K562 (cell line): ENCODE results near the gene RGS9. TPM values are rescaled to one million over a fixed set of nuclear protein-coding genes. Genes with fewer than 3 reads are reported as not detected.

Source experiments
- ARID1B ChIP-seq: fragments of 450-650 bp; IDR thresholded peaks from 2 replicates; pipeline ENCODE4 v1.6.1; 2016; ENCODE audit warnings: antibody characterized with exemption, mild to moderate bottlenecking, inconsistent platforms
- CBFA2T3 ChIP-seq: fragments of 450-650 bp; IDR thresholded peaks from 2 replicates; pipeline ENCODE4 v1.6.1; 2017
- CREB1 ChIP-seq, 2 experiments: sonication (generic) in 1 of 2; formaldehyde crosslinking in 1 of 2; IDR thresholded peaks; 2 replicates each; pipeline versions ENCODE4 v1.6.1 to v1.8.0; 2012 to 2022; ENCODE audit warnings: inconsistent platforms in 1 of 2, mild to moderate bottlenecking in 1 of 2, missing genetic modification reagents in 1 of 2, moderate library complexity in 1 of 2
- ETS1 ChIP-seq: conservative IDR thresholded peaks from 2 replicates; pipeline ENCODE4 v1.6.1; 2011; ENCODE audit warnings: low read depth, mild to moderate bottlenecking, low read length; ENCODE audit not compliant: control insufficient read depth
- GABPA ChIP-seq: fragments of 200-800 bp; sonication (Bioruptor generic); conservative IDR thresholded peaks from 2 replicates; pipeline ENCODE4 v1.6.1; 2016; ENCODE audit warnings: low read depth, missing genetic modification characterization, missing compliant biosample characterization
- KDM1A ChIP-seq, 2 experiments: fragments of 450-650 bp; IDR thresholded peaks; 2 replicates each; pipeline ENCODE4 v1.6.1; 2016; ENCODE audit warnings: mild to moderate bottlenecking in 2 of 2
- MAFF ChIP-seq: IDR thresholded peaks from 2 replicates; pipeline ENCODE4 v1.6.1; 2012; ENCODE audit warnings: low read length, improper control_type of control experiment
- MTA3 ChIP-seq: fragments of 450-650 bp; formaldehyde crosslinking; IDR thresholded peaks from 2 replicates; pipeline ENCODE4 v1.6.1; 2017; ENCODE audit warnings: mild to moderate bottlenecking, borderline replicate concordance
- NFIX ChIP-seq: fragments of 250-450 bp; sonication (Bioruptor Pico); IDR thresholded peaks from 2 replicates; pipeline ENCODE4 v1.4.0; 2020; ENCODE audit warnings: low read depth, mild to moderate bottlenecking, moderate library complexity
- PHF21A ChIP-seq: fragments of 450-650 bp; IDR thresholded peaks from 2 replicates; pipeline ENCODE4 v1.6.1; 2017; ENCODE audit warnings: low read depth, borderline replicate concordance
- PTRF ChIP-seq: fragments of 450-650 bp; IDR thresholded peaks from 2 replicates; pipeline ENCODE4 v1.6.1; 2016; ENCODE audit warnings: mild to moderate bottlenecking, missing genetic modification characterization, missing compliant biosample characterization
- RAD51 ChIP-seq: fragments of 450-650 bp; IDR thresholded peaks from 2 replicates; pipeline ENCODE4 v1.7.1; 2016; ENCODE audit warnings: low read depth, mild to moderate bottlenecking, borderline replicate concordance
- RBM25 ChIP-seq: fragments of 200-400 bp; formaldehyde crosslinking; IDR thresholded peaks from 2 replicates; pipeline ENCODE4 v1.6.1; 2018; ENCODE audit warnings: low read length, low read depth, moderate library complexity; ENCODE audit not compliant: severe bottlenecking
- SMARCC2 ChIP-seq: fragments of 450-650 bp; IDR thresholded peaks from 2 replicates; pipeline ENCODE4 v1.6.1; 2017; ENCODE audit warnings: antibody characterized with exemption, moderate library complexity, mild to moderate bottlenecking, low read depth
- TBL1XR1 ChIP-seq, 2 experiments: IDR thresholded peaks; 2 replicates each; pipeline ENCODE4 v1.6.1; 2012; ENCODE audit warnings: improper control_type of control experiment in 2 of 2, low read length in 2 of 2, mild to moderate bottlenecking in 1 of 2
- TOE1 ChIP-seq, 2 experiments: fragments of 450-650 bp in 1 of 2; sonication (generic) in 1 of 2; formaldehyde crosslinking in 1 of 2; IDR thresholded peaks; 2 replicates each; pipeline versions ENCODE4 v1.7.1 to v1.8.0; 2016 to 2022; ENCODE audit warnings: borderline replicate concordance in 2 of 2, mild to moderate bottlenecking in 2 of 2, antibody characterized with exemption in 1 of 2, inconsistent platforms in 1 of 2, low read depth in 1 of 2, missing genetic modification reagents in 1 of 2, moderate library complexity in 1 of 2
- ZBTB11 ChIP-seq, 3 experiments: fragments of 200-800 bp in 1 of 3; fragments of 250-450 bp in 1 of 3; fragments of 450-650 bp in 1 of 3; sonication (Bioruptor Pico) in 1 of 3; sonication (Bioruptor generic) in 1 of 3; formaldehyde crosslinking in 1 of 3; IDR thresholded peaks; 2 replicates each; pipeline versions ENCODE4 v1.6.1 to v1.8.0; 2016 to 2022; ENCODE audit warnings: mild to moderate bottlenecking in 2 of 3, missing genetic modification characterization in 2 of 3, missing compliant biosample characterization in 1 of 3, moderate library complexity in 1 of 3
- ZFP30 ChIP-seq: fragments of 250-450 bp; sonication (Bioruptor Pico); IDR thresholded peaks from 2 replicates; pipeline ENCODE4 v1.8.0; 2022; ENCODE audit warnings: moderate library complexity, mild to moderate bottlenecking, inconsistent platforms, borderline replicate concordance
- ZNF408 ChIP-seq: fragments of 250-450 bp; sonication (Bioruptor Pico); IDR thresholded peaks from 2 replicates; pipeline ENCODE4 v1.4.0; 2020; ENCODE audit warnings: low read depth, mild to moderate bottlenecking, moderate library complexity
- ZNF77 ChIP-seq: fragments of 250-450 bp; sonication (Bioruptor Pico); IDR thresholded peaks from 2 replicates; pipeline ENCODE4 v1.5.0; 2020
- polyA plus RNA-seq, 8 experiments: library from polyadenylated mRNA; depleted of rRNA in 4 of 8; stranded (reverse) in 5 of 8; unstranded in 3 of 8; fragments of >200 nt; fragmentation: Nextera tagmentation in 2 of 8; fragmentation: Illumina TruSeq in 1 of 8; extraction: Ambion mirVana in 2 of 8; extraction: Trizol in 1 of 8; gene quantifications; 2 replicates each; pipeline versions ENCODE4 v1.2.1 to v1.2.3, GENCODE V29; 2011 to 2014; ENCODE audit warnings: inconsistent platforms in 1 of 8, missing spikeins in 1 of 8
- total RNA-seq, 7 experiments: library from RNA; depleted of rRNA in 6 of 7; stranded (reverse); fragments of >200 nt in 6 of 7; fragmentation: Illumina TruSeq in 2 of 7; extraction: Trizol in 2 of 7; gene quantifications; 2 replicates each; pipeline versions ENCODE4 v1.2.1 to v1.2.3, GENCODE V29; 2011 to 2021; ENCODE audit warnings: low replicate concordance in 1 of 7
- TF ChIP-seq, protein P1 (sequence below), 2 experiments: fragments of 450-650 bp; conservative IDR thresholded peaks; 2 replicates each; pipeline ENCODE4 v1.6.1; 2017; ENCODE audit warnings: mild to moderate bottlenecking in 2 of 2, moderate library complexity in 2 of 2

Gene RGS9
- total and polyA plus RNA-seq, 9 of the 15 experiments (the other 6 are each of a cell fraction or from before 2014, with no cell fraction given) = 0.18 to 1.4 (median 0.55) TPM

- TF ChIP-seq RBM25 = no peak
- TF ChIP-seq ZBTB11 (CRISPR knock-in tag; IDR thresholded peaks at IDR 0.05) = peak in 2 of 3 experiments; percentile 63 to 97; a peak in 4 of 6 replicates
- TF ChIP-seq PTRF (tag) = no peak
- no peak for TF ChIP-seq MAFF
- no peak for TF ChIP-seq ZFP30 (CRISPR knock-in tag)
- TF ChIP-seq TBL1XR1 (IDR thresholded peaks at IDR 0.05; ENCODE audit: low read length in 2 of 2) = peak; percentile 36 to 41; a peak in 2 of 4 replicates
- TF ChIP-seq ETS1 = peak; percentile 73; the same call in 1 of the 2 replicates
- TF ChIP-seq, protein P1, sequence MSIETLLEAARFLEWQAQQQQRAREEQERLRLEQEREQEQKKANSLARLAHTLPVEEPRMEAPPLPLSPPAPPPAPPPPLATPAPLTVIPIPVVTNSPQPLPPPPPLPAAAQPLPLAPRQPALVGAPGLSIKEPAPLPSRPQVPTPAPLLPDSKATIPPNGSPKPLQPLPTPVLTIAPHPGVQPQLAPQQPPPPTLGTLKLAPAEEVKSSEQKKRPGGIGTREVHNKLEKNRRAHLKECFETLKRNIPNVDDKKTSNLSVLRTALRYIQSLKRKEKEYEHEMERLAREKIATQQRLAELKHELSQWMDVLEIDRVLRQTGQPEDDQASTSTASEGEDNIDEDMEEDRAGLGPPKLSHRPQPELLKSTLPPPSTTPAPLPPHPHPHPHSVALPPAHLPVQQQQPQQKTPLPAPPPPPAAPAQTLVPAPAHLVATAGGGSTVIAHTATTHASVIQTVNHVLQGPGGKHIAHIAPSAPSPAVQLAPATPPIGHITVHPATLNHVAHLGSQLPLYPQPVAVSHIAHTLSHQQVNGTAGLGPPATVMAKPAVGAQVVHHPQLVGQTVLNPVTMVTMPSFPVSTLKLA (conservative IDR thresholded peaks at IDR 0.05) = peak; percentile 62 to 82
- TF ChIP-seq CBFA2T3 = peak; percentile 96
- no peak for TF ChIP-seq NFIX (CRISPR knock-in tag)
- peak; percentile 68 for TF ChIP-seq SMARCC2
- 0 out of 2 replicates have a peak, but pooled peaks have one; percentile 62 for TF ChIP-seq CREB1 (IDR thresholded peaks at IDR 0.05)
- TF ChIP-seq CREB1 (CRISPR knock-in tag; IDR thresholded peaks at IDR 0.05) = no peak
- peak; percentile 79; the same call in 1 of the 2 replicates for TF ChIP-seq TOE1 (IDR thresholded peaks at IDR 0.05; ENCODE audit: borderline replicate concordance)
- TF ChIP-seq TOE1 (CRISPR knock-in tag; IDR thresholded peaks at IDR 0.05; ENCODE audit: borderline replicate concordance, low read depth) = no peak
- TF ChIP-seq ZNF408 (CRISPR knock-in tag) = no peak
- peak; percentile 38; the same call in 1 of the 2 replicates for TF ChIP-seq RAD51
- peak; percentile 95 for TF ChIP-seq ARID1B
- TF ChIP-seq ZNF77 (CRISPR knock-in tag) = no peak
- peak; percentile 67 to 84 for TF ChIP-seq KDM1A (IDR thresholded peaks at IDR 0.05)
- TF ChIP-seq PHF21A = 0 out of 2 replicates have a peak, but pooled peaks have one; percentile 10
- TF ChIP-seq GABPA (tag) = peak; percentile 67
- peak; percentile 91 for TF ChIP-seq MTA3
These were observed 36.2 kb downstream of the RGS9 start (continued) for GRCh38 chr17:65173284-65173793.
